Measurements from ENCODE around the gene MZB1. TPM values are rescaled to one million over a fixed set of nuclear protein-coding genes. Genes with fewer than 3 reads are reported as not detected.

The MZB1 gene
- total RNA-seq, 1 experiment from 2014 or later: 1.1 TPM

- TF ChIP-seq SOX15 (CRISPR knock-in tag; IDR thresholded peaks at IDR 0.05) (no peak), MLX (CRISPR knock-in tag; IDR thresholded peaks at IDR 0.05) (no peak), ZNF425 (CRISPR knock-in tag; conservative IDR thresholded peaks at IDR 0.05) (no peak), CDX4 (CRISPR knock-in tag; IDR thresholded peaks at IDR 0.05; ENCODE audit: borderline replicate concordance) (no peak), ATF1 (CRISPR knock-in tag; IDR thresholded peaks at IDR 0.05) (0 out of 2 replicates have a peak, but pooled peaks have one; percentile 65), MXD4 (CRISPR knock-in tag; IDR thresholded peaks at IDR 0.05; ENCODE audit: borderline replicate concordance) (no peak), ETV6 (CRISPR knock-in tag; IDR thresholded peaks at IDR 0.05) (peak; percentile 92), ZBTB43 (CRISPR knock-in tag; IDR thresholded peaks at IDR 0.05) (0 out of 2 replicates have a peak, but pooled peaks have one; percentile 21), ZNF281 (CRISPR knock-in tag; IDR thresholded peaks at IDR 0.05) (no peak), JUN (CRISPR knock-in tag; IDR thresholded peaks at IDR 0.05) (no peak), USF1 (CRISPR knock-in tag; IDR thresholded peaks at IDR 0.05) (peak; percentile 83), FOXP1 (CRISPR knock-in tag; IDR thresholded peaks at IDR 0.05; ENCODE audit: borderline replicate concordance) (peak; percentile 80; the same call in 1 of the 2 replicates), ZMAT4 (CRISPR knock-in tag; IDR thresholded peaks at IDR 0.05) (no peak), ZBTB21 (CRISPR knock-in tag; IDR thresholded peaks at IDR 0.05; ENCODE audit: borderline replicate concordance) (peak; percentile 18; the same call in 1 of the 2 replicates), HMGA2 (CRISPR knock-in tag; IDR thresholded peaks at IDR 0.05) (no peak), NFE2L1 (CRISPR knock-in tag; IDR thresholded peaks at IDR 0.05) (peak; percentile 63; the same call in 1 of the 2 replicates), ZNF532 (CRISPR knock-in tag; IDR thresholded peaks at IDR 0.05; ENCODE audit: borderline replicate concordance) (no peak), PRDM15 (CRISPR knock-in tag; IDR thresholded peaks at IDR 0.05) (no peak), GTF2I (CRISPR knock-in tag; conservative IDR thresholded peaks at IDR 0.05) (no peak), IRF1 (CRISPR knock-in tag; IDR thresholded peaks at IDR 0.05) (no peak)
Observed at GRCh38 chr5:139341689-139342422, 47.9 kb downstream of the MZB1 start, which contains the start of gene PAIP2 (continued).

Measured in WTC11 (cell line).